BLaER1 treated with 17β-estradiol and CSF1 and Interleukin-3, amounts not matched to agents 10 nM and 100 nM (cell line): ENCODE results near the gene ACTR1A.
"Not testable (repeated sequence)": the region's sequence is repeated elsewhere in the genome, so short reads cannot be mapped to it uniquely, and the experiment has no call there.

Experiments used
- H3K27ac ChIP-seq, 11 experiments: shearing (Covaris generic); formaldehyde crosslinking; 2 replicates each; pipeline ENCODE4 v1.8.1; 2022
- H3K27me3 ChIP-seq, 11 experiments: shearing (Covaris generic); formaldehyde crosslinking; 2 replicates each; pipeline ENCODE4 v1.8.1; 2022
- H3K36me3 ChIP-seq, 11 experiments: shearing (Covaris generic); formaldehyde crosslinking; 2 replicates each; pipeline ENCODE4 v1.8.1; 2022
- H3K4me1 ChIP-seq, 10 experiments: shearing (Covaris generic); formaldehyde crosslinking; 2 replicates each; pipeline ENCODE4 v1.8.1; 2022
- H3K4me2 ChIP-seq, 11 experiments: shearing (Covaris generic); formaldehyde crosslinking; 2 replicates each; pipeline ENCODE4 v1.8.1; 2022
- H3K4me3 ChIP-seq, 10 experiments: shearing (Covaris generic); formaldehyde crosslinking; 2 replicates each; pipeline ENCODE4 v1.8.1; 2022
- H3K9ac ChIP-seq, 11 experiments: shearing (Covaris generic); formaldehyde crosslinking; 2 replicates each; pipeline ENCODE4 v1.8.1; 2022
- H3K9me3 ChIP-seq, 11 experiments: shearing (Covaris generic); formaldehyde crosslinking; replicated peaks in 1 of 11; 2 replicates each; pipeline ENCODE4 v1.8.1; 2022
- H4K20me1 ChIP-seq, 11 experiments: shearing (Covaris generic); formaldehyde crosslinking; 2 replicates each; pipeline ENCODE4 v1.8.1; 2022
- Cebpa-rat ChIP-seq, 11 experiments: shearing (Covaris generic); IDR thresholded peaks; 2 replicates each; pipeline ENCODE4 v1.8.1; 2022

Gene ACTR1A

GRCh38 chr10:102540023-102540422, 37.5 kb upstream of the ACTR1A start:
- no peaks in the 10 kb centered on the region for H3K27me3 ChIP-seq
- peaks cover 0 to 14% (median 3%) of the 10 kb centered on the region in 10 experiments; a peak in 10 of 20 replicates for H3K4me1 ChIP-seq
- H3K27ac ChIP-seq = no peak overlapping the region
- peaks cover under 1 to 47% (median 6%) of the 10 kb centered on the region in 11 experiments; a peak in 12 of 22 replicates for H3K36me3 ChIP-seq
- H3K4me3 ChIP-seq = no peak overlapping the region
- no peak overlapping the region for H3K9ac ChIP-seq
- H3K4me2 ChIP-seq = no peak overlapping the region
- TF ChIP-seq Cebpa-rat (IDR thresholded peaks at IDR 0.05) = no peak
- peaks cover 0 to 94% (median 13%) of the 10 kb centered on the region in 11 experiments; a peak in 11 of 22 replicates for H4K20me1 ChIP-seq
- no peaks in the 10 kb centered on the region for H3K9me3 ChIP-seq

GRCh38 chr10:102538811-102539210, 36.3 kb upstream of the ACTR1A start:
- H3K36me3 ChIP-seq = peaks cover 0 to 48% (median 12%) of the 10 kb centered on the region in 11 experiments; a peak in 16 of 22 replicates
- H4K20me1 ChIP-seq = peaks cover 0 to 94% (median 23%) of the 10 kb centered on the region in 11 experiments; a peak in 13 of 22 replicates
- H3K4me1 ChIP-seq = peaks cover 0 to 25% (median 10%) of the 10 kb centered on the region in 10 experiments; a peak in 11 of 20 replicates
- H3K9ac ChIP-seq = no peak overlapping the region
- no peak overlapping the region for H3K27ac ChIP-seq
- H3K9me3 ChIP-seq = no peaks in the 10 kb centered on the region
- H3K4me3 ChIP-seq = no peak overlapping the region
- TF ChIP-seq Cebpa-rat (IDR thresholded peaks at IDR 0.05) = no peak
- no peaks in the 10 kb centered on the region for H3K27me3 ChIP-seq
- no peak overlapping the region for H3K4me2 ChIP-seq

- TF ChIP-seq Cebpa-rat (IDR thresholded peaks at IDR 0.05) = no peak
- Histone ChIP-seq H3K9ac (no peak overlapping the region), H3K27ac (no peak overlapping the region), H4K20me1 (peaks cover 0 to 94% (median 23%) of the 10 kb centered on the region in 11 experiments; a peak in 13 of 22 replicates), H3K4me3 (no peak overlapping the region), H3K36me3 (peaks cover 0 to 53% (median 15%) of the 10 kb centered on the region in 11 experiments; a peak in 18 of 22 replicates), H3K27me3 (no peaks in the 10 kb centered on the region), H3K9me3 (no peaks in the 10 kb centered on the region), H3K4me2 (0 out of 22 replicates have a peak overlapping the region, but pooled peaks of 1 of the 11 experiments have one; percentile 21), H3K4me1 (peaks cover 0 to 28% (median 10%) of the 10 kb centered on the region in 10 experiments; a peak in 11 of 20 replicates)
Observed at GRCh38 chr10:102537948-102538347, 35.4 kb upstream of the ACTR1A start.

- H3K9me3 ChIP-seq = no peaks in the 10 kb centered on the region
- peaks cover 0 to 94% (median 21%) of the 10 kb centered on the region in 11 experiments; a peak in 13 of 22 replicates for H4K20me1 ChIP-seq
- no peak overlapping the region for H3K9ac ChIP-seq
- H3K4me3 ChIP-seq = no peak overlapping the region
- H3K27me3 ChIP-seq = no peaks in the 10 kb centered on the region
- H3K36me3 ChIP-seq = peaks cover 0 to 58% (median 17%) of the 10 kb centered on the region in 11 experiments; a peak in 18 of 22 replicates
- peak overlapping the region in 4 of 11 experiments; percentile 3 to 22 (median 13); a peak in 4 of 22 replicates for H3K4me2 ChIP-seq
- peaks cover 0 to 22% (median 10%) of the 10 kb centered on the region in 10 experiments; a peak in 10 of 20 replicates for H3K4me1 ChIP-seq
- no peak for TF ChIP-seq Cebpa-rat (IDR thresholded peaks at IDR 0.05)
- no peak overlapping the region for H3K27ac ChIP-seq
Observed at GRCh38 chr10:102537367-102537766, 34.9 kb upstream of the ACTR1A start.

- H3K36me3 ChIP-seq = peaks cover 0 to 75% (median 21%) of the 10 kb centered on the region in 11 experiments; a peak in 18 of 22 replicates
- no peak overlapping the region for H3K27ac ChIP-seq
- H3K27me3 ChIP-seq = no peaks in the 10 kb centered on the region
- no peak overlapping the region for H3K4me2 ChIP-seq
- H4K20me1 ChIP-seq = peaks cover 0 to 97% (median 23%) of the 10 kb centered on the region in 11 experiments; a peak in 14 of 22 replicates
- H3K4me3 ChIP-seq = no peak overlapping the region
- peaks cover 0 to 22% (median 10%) of the 10 kb centered on the region in 10 experiments; a peak in 10 of 20 replicates for H3K4me1 ChIP-seq
- no peaks in the 10 kb centered on the region for H3K9me3 ChIP-seq
- TF ChIP-seq Cebpa-rat (IDR thresholded peaks at IDR 0.05) = no peak
- H3K9ac ChIP-seq = no peak overlapping the region
Observed at GRCh38 chr10:102535481-102536147, 33.1 kb upstream of the ACTR1A start.

- H3K4me2 ChIP-seq, H3K9me3 ChIP-seq, H3K4me3 ChIP-seq, H3K27me3 ChIP-seq, H3K9ac ChIP-seq, H3K27ac ChIP-seq: not testable (repeated sequence)
- peaks cover 0 to 82% (median 21%) of the 10 kb centered on the region in 11 experiments; a peak in 18 of 22 replicates for H3K36me3 ChIP-seq
- peaks cover 0 to 22% (median 10%) of the 10 kb centered on the region in 10 experiments; a peak in 10 of 20 replicates for H3K4me1 ChIP-seq
- peaks cover 0 to 98% (median 23%) of the 10 kb centered on the region in 11 experiments; a peak in 14 of 22 replicates for H4K20me1 ChIP-seq
Observed at GRCh38 chr10:102534966-102535365, 32.5 kb upstream of the ACTR1A start.

GRCh38 chr10:102534333-102534732, 31.8 kb upstream of the ACTR1A start:
- Histone ChIP-seq H3K4me1 (peaks cover 0 to 22% (median 10%) of the 10 kb centered on the region in 10 experiments; a peak in 10 of 20 replicates), H4K20me1 (peaks cover 0 to 97% (median 23%) of the 10 kb centered on the region in 11 experiments; a peak in 14 of 22 replicates), H3K4me2 (peak overlapping the region in 2 of 11 experiments; percentile 12 to 14; a peak in 2 of 22 replicates), H3K36me3 (peaks cover 2 to 87% (median 23%) of the 10 kb centered on the region in 11 experiments; a peak in 19 of 22 replicates), H3K27me3 (no peaks in the 10 kb centered on the region), H3K9ac (no peak overlapping the region), H3K27ac (no peak overlapping the region), H3K9me3 (no peaks in the 10 kb centered on the region), H3K4me3 (no peak overlapping the region)
- no peak for TF ChIP-seq Cebpa-rat (IDR thresholded peaks at IDR 0.05)

- H3K4me1 ChIP-seq = no peaks in the 10 kb centered on the region; a peak in 1 of 20 replicates
- TF ChIP-seq Cebpa-rat (IDR thresholded peaks at IDR 0.05) = no peak
- peaks cover 0 to 94% (median 24%) of the 10 kb centered on the region in 11 experiments; a peak in 16 of 22 replicates for H4K20me1 ChIP-seq
- peaks cover 43 to 90% (median 68%) of the 10 kb centered on the region in 11 experiments for H3K36me3 ChIP-seq
- no peaks in the 10 kb centered on the region for H3K27me3 ChIP-seq
- no peaks in the 10 kb centered on the region for H3K9me3 ChIP-seq
- no peak overlapping the region for H3K4me2 ChIP-seq
- H3K27ac ChIP-seq = no peak overlapping the region
- H3K9ac ChIP-seq = no peak overlapping the region
- no peak overlapping the region for H3K4me3 ChIP-seq
Observed at GRCh38 chr10:102527546-102527945, 25.0 kb upstream of the ACTR1A start.

GRCh38 chr10:102524746-102525145, 22.2 kb upstream of the ACTR1A start:
- H3K36me3 ChIP-seq = peaks cover 55 to 91% (median 70%) of the 10 kb centered on the region in 11 experiments
- no peaks in the 10 kb centered on the region; a peak in 1 of 20 replicates for H3K4me1 ChIP-seq
- TF ChIP-seq Cebpa-rat (IDR thresholded peaks at IDR 0.05) = no peak
- no peaks in the 10 kb centered on the region for H3K9me3 ChIP-seq
- no peak overlapping the region for H3K27ac ChIP-seq
- H3K4me3 ChIP-seq = no peak overlapping the region
- H3K27me3 ChIP-seq = no peaks in the 10 kb centered on the region
- no peak overlapping the region for H3K9ac ChIP-seq
- peaks cover 0 to 92% (median 22%) of the 10 kb centered on the region in 11 experiments; a peak in 16 of 22 replicates for H4K20me1 ChIP-seq
- no peak overlapping the region for H3K4me2 ChIP-seq
